GM18502 (cell line): Measurements from ENCODE around the gene JMJD7.

Experiments
- ATAC-seq: cut with Tn5 transposase; IDR thresholded peaks from one replicate; pipeline ENCODE4 v1.9.1; 2021; ENCODE audit warnings: mild to moderate bottlenecking; ENCODE audit not compliant: unreplicated experiment, poor library complexity

The JMJD7 gene

DNA sequence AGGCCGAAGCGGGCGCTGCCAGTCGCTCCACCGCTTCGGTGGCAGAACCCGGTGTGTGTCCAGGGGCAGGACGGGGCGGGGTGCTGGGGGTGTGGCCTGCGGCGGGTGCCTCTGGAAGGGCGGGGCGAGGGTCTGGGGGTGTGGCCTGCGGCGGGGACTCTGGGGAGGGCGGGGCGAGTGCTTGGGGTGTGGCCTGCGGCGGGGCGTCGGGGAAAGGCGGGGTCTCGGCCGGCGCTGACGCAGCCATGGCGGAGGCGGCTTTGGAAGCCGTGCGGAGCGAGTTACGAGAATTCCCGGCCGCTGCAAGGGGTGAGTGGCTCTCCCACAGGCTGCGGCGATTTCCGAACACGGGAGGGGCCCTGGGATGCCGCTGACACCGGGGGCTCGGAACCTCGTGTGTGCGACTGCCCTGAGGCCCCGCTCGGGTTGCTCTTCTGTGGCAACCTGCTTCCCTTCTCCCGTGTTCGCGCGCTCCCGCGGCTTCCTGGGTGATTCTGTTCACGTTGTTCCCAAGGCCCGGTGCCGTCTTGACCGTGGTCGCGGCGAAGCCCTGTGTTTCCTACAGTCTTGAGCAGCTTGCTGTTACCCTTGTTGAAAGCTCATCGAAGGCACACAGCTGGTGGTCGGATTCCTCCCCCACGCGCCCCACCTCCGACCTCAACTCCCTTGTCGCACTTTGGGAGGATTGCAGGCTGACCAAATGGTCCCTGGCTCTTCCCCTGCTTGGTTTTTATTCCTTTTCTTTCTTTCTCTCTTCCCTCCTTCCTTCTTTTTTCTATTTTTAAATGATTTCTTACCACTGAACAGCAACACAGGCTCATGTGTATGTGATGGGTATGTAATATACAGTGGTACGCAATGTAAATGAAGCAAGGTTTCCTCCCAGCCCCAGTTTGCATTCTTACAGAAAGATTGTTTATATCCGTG is at the start of gene JMJD7:
TSS of gene JMJD7 (plus strand) at position 213 of the 927 bp plus-strand sequence. CDS start at position 246, 33 bp downstream.
- ATAC-seq, result peak; percentile 70

DNA sequence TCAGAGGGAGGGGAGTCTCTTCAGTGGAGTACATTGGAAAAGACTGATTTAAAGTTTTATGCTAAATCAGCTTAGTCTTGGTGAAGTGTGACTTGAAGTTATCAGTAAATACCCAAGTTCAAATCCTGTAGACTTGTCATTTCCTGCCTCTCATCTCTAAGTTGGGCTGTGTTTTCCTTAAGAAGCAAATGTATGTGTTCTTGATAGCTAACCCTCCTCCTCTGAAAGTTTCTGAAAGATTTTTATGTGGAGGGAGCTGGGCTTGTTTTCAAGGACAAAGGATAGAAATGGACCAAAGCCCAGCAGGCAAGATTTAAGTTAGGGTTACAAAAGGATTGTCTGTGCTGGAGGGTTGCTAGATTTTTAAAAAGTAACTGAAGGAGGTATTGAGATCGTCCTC is 49.4 kb upstream of the JMJD7 start:
- ATAC-seq, result no peak

GRCh38 chr15:41779662-41780157 is 48.2 kb upstream of the JMJD7 start:
- ATAC-seq, result no peak

DNA sequence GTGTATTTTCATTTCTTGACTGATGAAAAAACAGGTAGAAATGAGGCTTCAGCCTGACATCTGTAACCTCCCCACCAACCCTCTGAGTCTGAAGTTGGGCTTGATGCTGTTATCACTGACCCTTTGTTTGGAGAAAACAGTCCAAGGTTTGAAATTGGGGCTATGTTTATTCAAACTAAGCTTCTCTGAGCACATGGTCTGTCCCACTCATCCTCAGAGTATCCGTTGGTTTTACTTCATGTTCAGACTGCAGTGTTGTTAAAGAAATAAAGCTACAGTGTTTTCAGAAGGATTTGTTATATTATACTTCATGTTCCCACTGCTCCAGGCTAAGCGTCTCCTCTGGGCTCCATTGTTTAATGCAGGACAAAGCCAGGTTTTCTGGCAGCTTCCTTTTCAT is 47.6 kb upstream of the JMJD7 start:
- no peak for ATAC-seq

DNA sequence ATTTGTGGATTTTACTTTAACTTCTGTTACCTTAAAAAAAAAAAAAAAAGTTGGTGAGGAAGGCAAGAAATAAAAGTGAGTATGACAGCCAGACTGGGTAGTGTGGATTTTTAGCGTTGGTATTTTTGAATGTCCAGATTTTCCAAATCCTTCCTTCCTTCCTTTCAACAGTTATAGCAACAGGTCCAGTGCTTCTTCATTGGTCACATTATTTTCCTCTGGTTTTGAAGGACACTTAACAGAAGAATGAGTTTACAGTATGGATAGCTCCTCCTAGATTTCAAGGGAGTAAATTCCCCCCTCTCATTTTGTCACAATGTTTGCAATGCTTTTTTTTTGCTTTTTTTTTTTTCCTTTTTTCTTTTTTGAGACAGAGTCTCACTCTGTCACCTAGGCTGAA is 47.2 kb upstream of the JMJD7 start:
- ATAC-seq, result no peak

DNA sequence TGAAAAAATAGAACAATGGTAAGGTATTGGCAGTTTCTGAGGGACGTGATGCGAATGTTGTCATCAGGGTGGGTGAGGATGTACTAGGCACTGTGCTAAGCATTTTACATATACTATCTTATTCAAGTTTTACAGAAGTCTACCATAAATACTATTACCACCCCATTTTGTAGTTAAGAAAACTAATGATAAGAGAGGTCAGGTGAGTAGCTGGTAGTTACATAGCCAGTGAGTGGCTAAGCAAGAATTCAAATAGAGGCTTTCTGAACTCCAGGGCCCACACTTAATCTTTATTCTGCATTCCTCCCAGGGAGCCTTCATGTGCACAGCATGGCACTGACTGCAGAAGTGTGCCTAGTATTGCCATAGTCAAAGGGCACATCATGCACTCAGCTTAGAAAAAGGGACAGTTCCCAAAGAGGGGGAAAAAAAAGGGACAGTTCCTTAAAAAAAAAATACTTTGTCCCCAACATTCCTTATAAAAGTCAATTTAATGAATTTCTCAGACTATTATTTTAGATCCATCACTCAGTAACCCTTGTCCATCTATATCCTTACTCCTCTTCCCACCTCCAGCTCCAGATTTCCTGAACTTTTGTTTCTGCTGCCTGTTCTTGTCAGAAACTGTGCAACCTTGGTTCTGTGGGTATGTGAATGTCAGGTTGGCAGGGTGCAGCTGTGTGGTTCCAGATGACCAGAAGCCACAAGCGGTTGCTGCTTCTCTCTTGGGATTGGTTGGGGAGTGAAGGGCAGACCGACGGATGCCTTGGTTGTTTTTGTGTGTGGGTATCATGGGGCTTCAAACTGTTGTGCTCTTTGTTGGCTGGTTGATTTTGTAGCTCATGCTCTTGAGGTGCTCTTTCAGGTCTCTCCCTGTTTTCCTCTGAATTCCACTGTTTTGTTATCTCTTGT is 45.3 kb upstream of the JMJD7 start:
- ATAC-seq, result no peak

- ATAC-seq, result no peak
Measured at GRCh38 chr15:41783296-41783695, 44.6 kb upstream of the JMJD7 start.

GRCh38 chr15:41788262-41788661 is 39.6 kb upstream of the JMJD7 start:
- no peak for ATAC-seq

DNA sequence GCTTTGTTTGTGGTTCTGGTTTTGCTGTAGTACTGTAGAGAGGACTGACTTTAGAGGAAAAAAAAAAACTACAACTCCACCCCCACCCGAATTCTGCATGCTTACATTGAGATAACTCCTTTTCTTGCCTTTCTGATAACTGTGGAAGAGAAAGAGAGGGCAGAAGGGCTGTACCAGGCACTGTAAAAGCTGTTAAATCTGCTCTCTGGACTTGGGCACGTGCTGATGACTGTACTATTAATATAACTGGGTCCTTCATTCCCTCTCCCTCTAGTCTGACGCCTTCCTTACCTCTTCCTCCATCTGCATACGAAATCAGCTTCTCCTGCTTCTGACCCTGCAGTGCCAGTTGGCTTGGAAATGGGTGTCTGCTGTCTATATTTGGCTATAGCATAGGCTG is 38.7 kb upstream of the JMJD7 start:
- ATAC-seq, result no peak

DNA sequence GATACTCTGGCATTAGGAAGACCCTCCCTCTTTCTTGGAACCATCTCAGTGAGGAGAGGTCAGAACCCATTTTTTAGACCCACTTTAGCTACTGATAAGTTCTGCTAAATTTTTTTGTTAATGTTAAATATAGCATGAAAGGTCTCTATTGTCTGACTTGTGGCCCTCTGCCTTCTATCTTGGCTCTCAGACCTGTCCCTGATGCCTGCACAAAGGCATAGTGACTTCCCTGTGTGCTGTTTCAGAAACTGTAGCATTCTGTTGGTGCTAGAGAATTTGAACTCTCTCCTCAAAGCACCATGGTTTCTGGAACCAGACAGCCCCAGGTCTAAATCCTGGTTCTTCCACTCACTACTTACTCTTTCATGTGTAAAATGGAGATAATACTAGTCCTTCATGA is 38.2 kb upstream of the JMJD7 start:
- ATAC-seq, result no peak

DNA sequence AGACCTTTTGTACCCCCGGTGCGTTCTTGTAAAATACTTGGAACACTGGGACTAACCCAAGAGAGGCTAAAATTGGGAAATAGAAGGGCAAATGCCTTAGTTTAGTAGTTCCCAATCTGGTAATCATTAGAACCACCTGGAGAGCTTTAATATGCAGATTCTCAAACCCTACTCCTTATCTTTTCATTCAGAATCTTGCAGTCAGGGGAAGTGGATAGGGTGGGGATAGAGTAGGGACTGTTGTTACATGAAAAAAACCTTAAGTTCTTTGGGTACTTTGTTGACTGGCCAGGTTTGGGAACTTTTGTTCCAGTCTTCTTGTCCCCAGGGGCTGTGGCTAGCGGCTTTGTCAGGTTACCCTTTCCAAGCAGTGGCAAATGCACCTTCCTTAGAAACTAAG is 37.7 kb upstream of the JMJD7 start:
- ATAC-seq, result no peak

DNA sequence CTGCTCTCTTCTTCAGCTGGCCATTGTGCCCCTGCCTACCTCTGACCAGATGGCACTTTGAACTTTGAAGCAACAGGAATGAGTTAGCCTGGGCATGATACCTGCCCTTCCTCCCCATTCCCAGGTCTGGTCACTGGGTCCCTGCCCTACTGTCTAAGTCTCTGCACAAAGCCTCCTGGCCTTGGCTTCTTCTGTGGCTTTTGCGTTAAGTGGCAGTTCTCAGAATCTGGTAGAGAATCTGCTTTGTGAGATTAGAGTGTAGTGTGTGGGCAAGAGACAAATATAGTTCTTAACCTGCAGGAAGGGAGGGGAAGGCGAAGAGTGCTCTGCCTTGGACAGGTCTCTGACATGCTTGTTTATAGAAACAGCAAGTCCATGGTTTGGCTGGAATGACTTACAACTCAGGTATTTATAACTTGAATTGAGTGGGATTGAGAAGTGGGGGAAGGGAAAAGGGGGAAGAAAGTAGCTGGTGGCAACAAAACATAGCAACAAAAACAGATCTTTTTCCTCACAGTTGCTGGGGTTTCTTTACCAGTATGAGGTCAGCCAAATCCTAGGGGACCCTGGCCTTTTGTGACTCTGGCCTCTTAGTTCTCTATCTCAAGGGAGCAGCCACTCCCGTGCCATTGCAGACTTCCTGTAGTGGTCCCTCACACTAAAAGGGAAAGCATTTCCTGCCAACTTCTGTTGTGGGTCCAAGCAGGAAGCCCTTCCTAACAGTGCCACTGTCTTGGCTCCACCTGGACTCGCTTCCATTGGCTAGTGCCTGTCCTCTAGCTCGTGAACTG is 36.9 kb upstream of the JMJD7 start:
- ATAC-seq, result no peak

- ATAC-seq, result no peak
Measured at GRCh38 chr15:41791547-41791937, 36.4 kb upstream of the JMJD7 start.

- ATAC-seq, result no peak
Measured at GRCh38 chr15:41792000-41792637, 35.8 kb upstream of the JMJD7 start.

- ATAC-seq, result no peak
Measured at GRCh38 chr15:41794081-41794480, 33.8 kb upstream of the JMJD7 start.

GRCh38 chr15:41795996-41796856 is 31.7 kb upstream of the JMJD7 start:
- no peak for ATAC-seq

GRCh38 chr15:41797201-41797944 is 30.5 kb upstream of the JMJD7 start:
- ATAC-seq, result no peak
